Measurements from ENCODE around the gene DSG4. TPM values are rescaled to one million over a fixed set of nuclear protein-coding genes. Genes with fewer than 3 reads are reported as not detected.
A peak's percentile ranks its signal among the peaks of the same experiment; 100 is the strongest.

DSG4 gene
- total and polyA plus RNA-seq, 9 of the 15 experiments (the other 6 are each of a cell fraction or from before 2014, with no cell fraction given) = not detected

- Histone ChIP-seq H3K36me3 (ENCODE audit: control insufficient read depth, insufficient read depth, low read length) (no peaks in the 10 kb centered on the region), H3K4me1 (replicated peaks in 1 of 2; ENCODE audit: control insufficient read depth in 2 of 2, insufficient read depth in 2 of 2, low read length in 2 of 2) (no peaks in the 10 kb centered on the region), H3K9me3 (replicated peaks; ENCODE audit: control insufficient read depth, insufficient read depth, low read depth, low read length) (no peaks in the 10 kb centered on the region), H3K27me3 (ENCODE audit: control insufficient read depth in 2 of 2, insufficient read depth in 2 of 2, low read length in 2 of 2) (no peaks in the 10 kb centered on the region), H3K4me3 (no peak overlapping the region), H3K79me2 (ENCODE audit: control insufficient read depth, insufficient read depth, low read length) (no peaks in the 10 kb centered on the region), H3K9ac (ENCODE audit: insufficient read depth in 1 of 2, low read depth in 2 of 2, low read length in 2 of 2) (no peak overlapping the region), H2AFZ (ENCODE audit: low read depth, low read length) (peak overlapping the region; percentile 41; the same call in 1 of the 2 replicates), H4K20me1 (replicated peaks; ENCODE audit: control insufficient read depth, insufficient read depth, low read length) (no peaks in the 10 kb centered on the region), H3K9me1 (ENCODE audit: control insufficient read depth, insufficient read depth, low read length) (no peaks in the 10 kb centered on the region), H3K4me2 (ENCODE audit: insufficient read depth, low read length) (no peak overlapping the region; the same call in 1 of the 2 replicates), H3K27ac (ENCODE audit: extremely low read depth, low read depth, low read length) (no peak overlapping the region)
- WGBS (ENCODE audit: insufficient coverage, low coverage, missing lambda C conversion rate) = 13% methylated on average over 4 of the region's 4 CpGs
- CTCF ChIA-PET (ENCODE audit: low intra/inter-chr PET ratio) = no interaction called here
- in situ Hi-C loops (cut with MboI) = no loop called here
- BruUV-seq (replicated peaks) = no TSS peak
- FAIRE-seq (no peak), ATAC-seq (no peak), DNase-seq (ENCODE audit: extremely low read depth in 1 of 4, low spot score in 3 of 4) (no peak)
- intact Hi-C loops (cut with micrococcal nuclease) = no loop called here
- POLR2A ChIA-PET = interaction anchor here (0.6 to 1.0 kb wide), 2 partner anchors 10 to 11 kb away, joined by 3 read pairs; no protein-coding TSS in a partner anchor
- TF ChIP-seq NFRKB (IDR thresholded peaks at IDR 0.05; ENCODE audit: low read depth) (no peak), ZSCAN32 (CRISPR knock-in tag; IDR thresholded peaks at IDR 0.05) (no peak), NR0B1 (IDR thresholded peaks at IDR 0.05; ENCODE audit: partially characterized antibody) (no peak), ZNF217 (CRISPR knock-in tag; IDR thresholded peaks at IDR 0.05) (no peak), STAT6 (CRISPR knock-in tag; IDR thresholded peaks at IDR 0.05) (no peak), TAL1 (IDR thresholded peaks at IDR 0.05) (no peak), PKNOX1 (IDR thresholded peaks at IDR 0.05) (no peak), PRPF4 (IDR thresholded peaks at IDR 0.05; ENCODE audit: insufficient read depth, low read depth, low read length, poor library complexity, severe bottlenecking) (no peak), ZNF318 (IDR thresholded peaks at IDR 0.05; ENCODE audit: borderline replicate concordance in 1 of 2, low read depth in 1 of 2) (no peak)
Measured at GRCh38 chr18:31430072-31430471, 53.5 kb downstream of the DSG4 start.

All from K562 (cell line).